Transverse colon (tissue), 4 donors: Measurements from ENCODE around the gene OR3A3. TPM values are rescaled to one million over a fixed set of nuclear protein-coding genes. Genes with fewer than 3 reads are reported as not detected.
"Not testable (repeated sequence)": the region's sequence is repeated elsewhere in the genome, so short reads cannot be mapped to it uniquely, and the experiment has no call there.

Source experiments
- DNase-seq: peaks from one replicate; pipeline ENCODE4 v3.0.0-alpha.2; 2019
- H3K27ac ChIP-seq, 4 donors: fragments of 200-600 bp; sonication (generic); 2 replicates each; pipeline ENCODE4 v1.5.1; 2016 to 2018; ENCODE audit warnings: inconsistent platforms in 4 of 4
- H3K27me3 ChIP-seq: fragments of 200-600 bp; sonication (generic); 2 replicates; pipeline ENCODE4 v1.5.1; 2017; ENCODE audit warnings: inconsistent platforms
- H3K36me3 ChIP-seq, 4 donors: fragments of 200-600 bp; sonication (generic); 2 replicates each; pipeline ENCODE4 v1.5.1; 2017 to 2019; ENCODE audit warnings: inconsistent platforms in 4 of 4
- H3K4me1 ChIP-seq, 4 donors: fragments of 200-600 bp; sonication (generic); 2 replicates each; pipeline ENCODE4 v1.5.1; 2017 to 2020; ENCODE audit warnings: inconsistent platforms in 4 of 4
- H3K4me3 ChIP-seq, 4 donors: fragments of 200-600 bp; sonication (generic); 1 replicate in 1 of 4; 2 replicates in 3 of 4; pipeline versions ENCODE4 v1.5.1 to v1.6.1; 2017 to 2019; ENCODE audit warnings: inconsistent platforms in 4 of 4
- H3K9me3 ChIP-seq, 2 donors: fragments of 200-600 bp; sonication (generic); 2 replicates each; pipeline ENCODE4 v1.5.1; 2017 to 2019; ENCODE audit warnings: inconsistent platforms in 2 of 2
- CTCF ChIP-seq, 5 experiments: fragments of 200-600 bp in 3 of 5; fragments of 450-650 bp in 2 of 5; sonication (generic) in 3 of 5; IDR thresholded peaks; 1 replicate in 2 of 5; 2 replicates in 3 of 5; pipeline ENCODE4 v1.5.1; 2016 to 2017; ENCODE audit warnings: antibody characterized with exemption in 5 of 5, inconsistent platforms in 3 of 5, mild to moderate bottlenecking in 2 of 5, moderate library complexity in 1 of 5
- EP300 ChIP-seq: sonication (generic); formaldehyde crosslinking; IDR thresholded peaks from one replicate; pipeline ENCODE4 v1.6.1; 2017; ENCODE audit warnings: antibody characterized with exemption, low read depth
- POLR2A ChIP-seq: fragments of 450-650 bp; IDR thresholded peaks from one replicate; pipeline ENCODE4 v1.6.1; 2016; ENCODE audit warnings: antibody characterized with exemption, mild to moderate bottlenecking, moderate library complexity
- POLR2AphosphoS5 ChIP-seq, 3 donors: sonication (generic); formaldehyde crosslinking; IDR thresholded peaks; one replicate each; pipeline ENCODE4 v1.6.1; 2016; ENCODE audit warnings: antibody characterized with exemption in 3 of 3
- WGBS, 2 donors: methylation state at CpG; one replicate each; pipeline ENCODE4 v1.1.5; 2018; ENCODE audit warnings: low coverage in 1 of 2; 5-methylcytosine and 5-hydroxymethylcytosine counted together
- in situ Hi-C, 4 donors: fragments of 200-750 bp; cut with MboI; loops; one replicate each; pipeline versions ENCODE4 v1.15.0 to v1.15.1; 2017; ENCODE audit warnings: low sequenced_read_pairs in 3 of 4, low pct_ligation_motif_present in 1 of 4, low pct_unique_long_range_greater_than_20kb in 1 of 4
- intact Hi-C: fragments of 100-400 bp; cut with DNase I; formaldehyde crosslinking; loops from one replicate; pipeline ENCODE4 v1.15.1; 2023; ENCODE audit warnings: low total_unique reads
- total RNA-seq, 4 donors: library from RNA; depleted of rRNA; stranded (reverse); fragments of >200 nt; gene quantifications; one replicate each; pipeline ENCODE4 v1.1.0, GENCODE V29; 2016

Gene OR3A3
- total RNA-seq, 4 donors from 2014 or later: not detected

GRCh38 chr17:3440451-3440850 lies 29.3 kb downstream of the OR3A3 start:
- Histone ChIP-seq H3K36me3 (no peaks in the 10 kb centered on the region), H3K4me1 (no peaks in the 10 kb centered on the region), H3K9me3 (no peaks in the 10 kb centered on the region), H3K27me3 (peaks cover 8% of the 10 kb centered on the region), H3K27ac (no peak overlapping the region), H3K4me3 (no peak overlapping the region)
- 73 to 76% methylated on average over 2 of the region's 2 CpGs for WGBS, 2 donors
- TF ChIP-seq POLR2AphosphoS5 (IDR thresholded peaks at IDR 0.05) (no peak), CTCF (IDR thresholded peaks at IDR 0.05) (no peak), EP300 (no peak), POLR2A (no peak)
- in situ Hi-C loops: no loop called here
- DNase-seq: no peak
- intact Hi-C loops: no loop called here

DNA sequence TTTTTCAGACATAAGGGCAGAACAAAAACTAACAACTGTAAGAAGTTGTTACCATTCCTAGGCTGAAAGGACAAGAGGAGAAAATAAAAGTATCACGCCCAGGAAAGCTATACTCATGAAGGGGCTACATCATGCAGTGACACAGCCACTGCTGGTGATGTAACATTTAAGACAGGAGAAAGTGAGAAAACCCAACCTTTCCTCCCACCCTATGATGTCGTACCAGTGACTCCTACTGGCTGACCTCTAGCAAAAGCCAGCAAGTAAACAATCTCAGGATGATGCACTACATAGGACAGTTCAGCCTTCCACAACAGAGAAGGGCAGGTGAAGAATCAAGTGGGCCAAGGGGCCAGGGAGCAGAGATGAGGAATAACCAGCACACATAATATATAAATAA lies 36.5 kb downstream of the OR3A3 start:
- Histone ChIP-seq H3K27me3 (no peaks in the 10 kb centered on the region), H3K36me3 (no peaks in the 10 kb centered on the region), H3K27ac (peak overlapping the region in 2 of 4 donors; percentile 34 to 38), H3K9me3 (no peaks in the 10 kb centered on the region), H3K4me3 (no peak overlapping the region), H3K4me1 (peaks cover 0 to 16% (median 7%) of the 10 kb centered on the region in 4 donors)
- WGBS, 2 donors: 59 to 76% methylated on average over 2 of the region's 2 CpGs
- intact Hi-C loops: no loop called here
- no peak for TF ChIP-seq EP300
- no peak for TF ChIP-seq POLR2A
- TF ChIP-seq POLR2AphosphoS5 (IDR thresholded peaks at IDR 0.05): no peak
- DNase-seq: no peak
- in situ Hi-C loops: no loop called here

GRCh38 chr17:3448059-3448665 lies 37.0 kb downstream of the OR3A3 start:
- 7 to 31% methylated on average over 2 of the region's 2 CpGs for WGBS, 2 donors
- Histone ChIP-seq H3K27ac (peak overlapping the region in 2 of 4 donors; percentile 34 to 38), H3K36me3 (no peaks in the 10 kb centered on the region), H3K9me3 (no peaks in the 10 kb centered on the region), H3K27me3 (no peaks in the 10 kb centered on the region), H3K4me1 (peaks cover 0 to 16% (median 7%) of the 10 kb centered on the region in 4 donors), H3K4me3 (no peak overlapping the region)
- intact Hi-C loops (no loop called here), in situ Hi-C loops (no loop called here)
- no peak for TF ChIP-seq POLR2AphosphoS5 (IDR thresholded peaks at IDR 0.05)
- TF ChIP-seq EP300: no peak
- no peak for TF ChIP-seq POLR2A
- no peak for TF ChIP-seq CTCF (IDR thresholded peaks at IDR 0.05)
- no peak for DNase-seq

DNA sequence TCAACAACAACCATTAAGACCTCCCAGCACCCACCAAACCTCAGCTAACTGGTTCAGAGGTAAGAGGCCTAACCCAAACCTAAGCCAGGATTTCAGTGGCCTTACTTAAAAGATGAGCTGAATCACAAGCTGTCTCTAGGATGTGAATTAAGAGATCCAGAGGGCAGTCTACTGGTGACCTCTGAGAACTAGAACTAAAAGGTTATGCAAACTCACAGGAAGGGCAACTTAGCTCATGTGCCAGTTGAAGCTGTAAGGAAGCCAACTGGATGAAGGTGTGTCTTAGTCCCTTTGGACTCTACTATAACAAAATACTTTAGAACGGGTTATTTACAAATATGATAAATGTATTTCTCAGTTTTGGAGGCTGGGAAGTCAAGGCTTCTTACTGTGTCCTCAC lies 55.2 kb downstream of the OR3A3 start:
- H3K27me3 ChIP-seq, H3K27ac ChIP-seq, H3K4me3 ChIP-seq, H3K9me3 ChIP-seq, DNase-seq, H3K4me1 ChIP-seq, intact Hi-C loops, H3K36me3 ChIP-seq: not testable (repeated sequence)
- 23 to 48% methylated on average over 1 of the region's 1 CpG for WGBS, 2 donors
- in situ Hi-C loops: loop anchor here in 1 of 4 donors (25.0 kb wide), 1 partner anchor 104 kb away; no protein-coding TSS in a partner anchor

- H3K27ac ChIP-seq: peak overlapping the region in 1 of 4 donors; percentile 0
- WGBS, 2 donors: 45 to 50% methylated on average over 5 of the region's 5 CpGs
- H3K9me3 ChIP-seq: no peaks in the 10 kb centered on the region
- TF ChIP-seq POLR2A: no peak
- TF ChIP-seq CTCF (IDR thresholded peaks at IDR 0.05): no peak
- TF ChIP-seq EP300: no peak
- no peak overlapping the region for H3K4me3 ChIP-seq
- no peaks in the 10 kb centered on the region for H3K27me3 ChIP-seq
- in situ Hi-C loops (loop anchor here in 1 of 4 donors (25.0 kb wide), 1 partner anchor 107 kb away; no protein-coding TSS in a partner anchor), intact Hi-C loops (no loop called here)
- H3K36me3 ChIP-seq: no peaks in the 10 kb centered on the region
- H3K4me1 ChIP-seq: peaks cover 5 to 11% (median 9%) of the 10 kb centered on the region in 4 donors
- DNase-seq: peak; percentile 17
These were observed 58.4 kb downstream of the OR3A3 start for GRCh38 chr17:3469529-3469928.
